ENCODE measurements around the gene CCNDBP1. TPM values are rescaled to one million over a fixed set of nuclear protein-coding genes. Genes with fewer than 3 reads are reported as not detected.

Gene CCNDBP1
- total RNA-seq, 2 donors from 2014 or later, result 73.5 to 93.6 TPM

DNA sequence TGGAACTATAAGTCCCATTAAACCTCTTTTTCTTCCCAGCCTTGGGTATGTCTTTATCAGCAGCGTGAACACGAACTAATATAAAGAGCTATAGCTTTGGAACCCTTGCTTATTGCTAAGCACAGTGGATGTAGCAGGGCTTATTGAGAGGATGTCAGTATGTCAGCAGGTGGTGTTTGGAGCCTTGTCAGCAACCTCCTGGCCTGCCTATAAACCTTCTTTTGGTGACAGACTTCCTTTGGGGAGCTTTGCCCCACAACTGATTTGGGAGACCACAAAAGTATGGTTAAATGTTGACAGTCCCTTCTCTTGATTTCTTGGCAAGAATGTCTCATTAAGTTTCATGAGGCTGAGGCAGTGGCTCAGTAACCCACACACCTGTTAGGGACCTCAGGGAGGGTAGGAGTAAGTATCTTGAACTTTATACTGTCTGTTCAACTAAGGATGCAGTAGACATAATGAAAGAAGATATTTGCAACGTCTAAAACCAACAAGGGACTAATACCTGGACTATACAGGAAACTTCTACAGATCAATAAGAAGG lies 14.8 kb downstream of the CCNDBP1 start:
- Mint-ChIP-seq H3K4me1 (peaks cover 15% of the 10 kb centered on the region), H3K27me3 (peaks cover 8% of the 10 kb centered on the region), H3K4me3 (no peak overlapping the region), H3K36me3 (ENCODE audit: low read depth) (peaks cover 20% of the 10 kb centered on the region), H3K27ac (no peak overlapping the region)
- ATAC-seq (no peak), DNase-seq (no peak)
- no peaks in the 10 kb centered on the region for H3K9me3 ChIP-seq (ENCODE audit: control insufficient read depth, low read length, poor library complexity, severe bottlenecking)

DNA sequence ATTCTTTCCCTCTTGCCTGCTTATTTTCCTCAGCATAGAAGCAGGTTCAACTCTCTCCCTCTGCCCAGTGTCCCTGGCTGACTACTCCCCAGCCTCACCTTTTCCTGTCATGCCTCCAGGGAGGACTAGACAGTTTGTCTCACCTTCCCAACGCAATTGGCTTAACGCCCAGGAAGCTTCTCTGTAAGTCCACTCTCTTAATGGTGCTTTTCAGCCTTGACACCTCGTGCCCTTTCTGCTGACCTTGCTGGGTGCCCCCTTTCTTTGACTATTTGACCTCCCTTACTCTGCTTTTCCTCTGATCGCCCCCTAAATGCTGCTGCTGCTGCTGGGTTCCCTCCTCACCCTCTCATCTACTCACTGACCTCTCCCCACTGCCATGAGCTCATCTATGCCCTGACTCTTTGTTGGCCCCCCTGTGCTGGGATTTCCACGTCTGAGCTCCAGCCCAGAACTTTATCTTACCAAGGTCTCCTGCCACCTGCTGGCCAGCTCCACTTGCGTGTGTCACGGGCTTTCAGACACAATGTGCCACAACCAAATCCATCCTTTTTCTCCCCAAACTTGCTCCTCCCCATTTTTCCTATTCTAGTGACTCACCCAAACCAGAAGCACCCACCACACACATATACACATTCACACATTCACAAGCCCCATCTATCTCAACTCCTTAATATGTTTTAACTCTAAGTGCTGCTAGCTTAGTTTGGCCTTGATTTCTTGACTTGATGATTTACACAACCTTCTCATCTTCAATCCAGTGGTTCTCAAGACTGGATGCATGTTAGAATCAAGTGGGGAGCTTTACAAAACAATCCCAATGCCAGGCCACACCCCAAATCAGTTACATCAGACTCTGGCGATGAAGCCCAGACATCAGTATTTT lies 19.1 kb downstream of the CCNDBP1 start:
- peak overlapping the region; percentile 36 for H3K4me3 Mint-ChIP-seq
- DNase-seq (peak in 1 of 3 donors; percentile 24), ATAC-seq (peak; percentile 66)
- peak overlapping the region; percentile 79 for H3K27ac Mint-ChIP-seq
- H3K36me3 Mint-ChIP-seq (ENCODE audit: low read depth), result peaks cover 6% of the 10 kb centered on the region
- peaks cover 17% of the 10 kb centered on the region for H3K4me1 Mint-ChIP-seq
- H3K9me3 ChIP-seq (ENCODE audit: control insufficient read depth, low read length, poor library complexity, severe bottlenecking), result no peaks in the 10 kb centered on the region
- H3K27me3 Mint-ChIP-seq, result peaks cover 29% of the 10 kb centered on the region

DNA sequence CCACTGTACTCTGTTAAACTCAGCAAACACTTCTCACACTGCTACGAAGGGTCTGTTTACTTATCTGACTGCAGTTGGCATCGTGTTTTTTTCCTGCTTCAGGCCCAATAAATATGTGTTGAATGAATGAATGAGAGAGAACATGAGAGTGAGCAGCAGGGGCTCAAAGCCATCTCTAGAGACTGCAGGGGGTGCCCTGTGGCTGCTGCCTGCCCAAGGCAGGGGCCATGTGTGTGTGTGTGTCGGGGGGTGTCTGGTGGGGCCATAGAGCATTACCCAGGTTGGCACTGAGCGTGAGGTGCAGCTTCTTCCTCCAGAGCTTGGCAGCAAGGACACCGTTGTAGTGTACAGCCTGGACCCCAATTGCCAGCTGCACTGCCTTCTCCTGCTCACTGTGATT lies 20.9 kb downstream of the CCNDBP1 start:
- peaks cover 14% of the 10 kb centered on the region for H3K4me1 Mint-ChIP-seq
- DNase-seq (no peak), ATAC-seq (no peak)
- H3K36me3 Mint-ChIP-seq (ENCODE audit: low read depth), result peaks cover 11% of the 10 kb centered on the region
- H3K27ac Mint-ChIP-seq, result no peak overlapping the region
- H3K27me3 Mint-ChIP-seq, result peaks cover 44% of the 10 kb centered on the region
- no peak overlapping the region for H3K4me3 Mint-ChIP-seq
- H3K9me3 ChIP-seq (ENCODE audit: control insufficient read depth, low read length, poor library complexity, severe bottlenecking), result no peaks in the 10 kb centered on the region

- H3K9me3 ChIP-seq (ENCODE audit: control insufficient read depth, low read length, poor library complexity, severe bottlenecking), result no peaks in the 10 kb centered on the region
- H3K4me3 Mint-ChIP-seq, result no peak overlapping the region
- peaks cover 13% of the 10 kb centered on the region for H3K4me1 Mint-ChIP-seq
- H3K36me3 Mint-ChIP-seq (ENCODE audit: low read depth), result peaks cover 11% of the 10 kb centered on the region
- ATAC-seq (no peak), DNase-seq (no peak)
- H3K27me3 Mint-ChIP-seq, result peaks cover 44% of the 10 kb centered on the region
- H3K27ac Mint-ChIP-seq, result no peak overlapping the region
Observed at GRCh38 chr15:43207024-43207423, 21.8 kb downstream of the CCNDBP1 start.

GRCh38 chr15:43208052-43209002 lies 23.1 kb downstream of the CCNDBP1 start:
- H3K9me3 ChIP-seq (ENCODE audit: control insufficient read depth, low read length, poor library complexity, severe bottlenecking), result no peaks in the 10 kb centered on the region
- Mint-ChIP-seq H3K27ac (no peak overlapping the region), H3K4me3 (no peak overlapping the region), H3K4me1 (peaks cover 10% of the 10 kb centered on the region), H3K36me3 (ENCODE audit: low read depth) (peaks cover 11% of the 10 kb centered on the region), H3K27me3 (peaks cover 44% of the 10 kb centered on the region)
- no peak for DNase-seq
- no peak for ATAC-seq

GRCh38 chr15:43209059-43209824 lies 24.0 kb downstream of the CCNDBP1 start:
- ATAC-seq (no peak), DNase-seq (no peak)
- no peak overlapping the region for H3K27ac Mint-ChIP-seq
- peaks cover 6% of the 10 kb centered on the region for H3K4me1 Mint-ChIP-seq
- peaks cover 41% of the 10 kb centered on the region for H3K27me3 Mint-ChIP-seq
- H3K9me3 ChIP-seq (ENCODE audit: control insufficient read depth, low read length, poor library complexity, severe bottlenecking), result no peaks in the 10 kb centered on the region
- no peak overlapping the region for H3K4me3 Mint-ChIP-seq
- peaks cover 7% of the 10 kb centered on the region for H3K36me3 Mint-ChIP-seq (ENCODE audit: low read depth)

- no peak overlapping the region for H3K4me3 Mint-ChIP-seq
- DNase-seq (no peak), ATAC-seq (no peak)
- no peaks in the 10 kb centered on the region for H3K9me3 ChIP-seq (ENCODE audit: control insufficient read depth, low read length, poor library complexity, severe bottlenecking)
- H3K36me3 Mint-ChIP-seq (ENCODE audit: low read depth), result peaks cover 5% of the 10 kb centered on the region
- no peak overlapping the region for H3K27ac Mint-ChIP-seq
- H3K27me3 Mint-ChIP-seq, result peaks cover 37% of the 10 kb centered on the region
- H3K4me1 Mint-ChIP-seq, result peaks cover 3% of the 10 kb centered on the region
Observed at GRCh38 chr15:43210172-43210745, 25.1 kb downstream of the CCNDBP1 start.

DNA sequence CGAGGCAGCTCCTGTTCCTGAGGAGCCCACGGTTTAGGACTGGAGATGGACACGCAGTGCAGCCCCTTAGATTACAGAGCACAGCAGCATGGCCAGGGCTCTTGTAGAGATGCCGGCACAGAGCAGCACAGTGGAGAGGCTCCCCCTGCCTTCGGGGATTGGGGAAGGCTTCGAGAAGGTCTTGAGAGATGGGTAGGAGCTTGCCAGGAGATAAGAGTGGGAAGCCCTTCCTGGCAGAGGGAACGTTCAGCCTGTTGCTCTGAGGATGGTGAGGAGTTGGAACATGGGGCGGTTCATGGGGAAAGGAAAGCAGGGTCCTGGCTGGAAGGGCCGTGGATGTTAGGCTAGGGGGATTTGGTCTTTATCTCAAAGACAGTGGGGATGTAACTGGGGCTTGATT lies 25.6 kb downstream of the CCNDBP1 start:
- Mint-ChIP-seq H3K27me3 (peaks cover 34% of the 10 kb centered on the region), H3K4me3 (no peak overlapping the region), H3K27ac (no peak overlapping the region), H3K4me1 (peaks cover 3% of the 10 kb centered on the region), H3K36me3 (ENCODE audit: low read depth) (peaks cover 5% of the 10 kb centered on the region)
- no peaks in the 10 kb centered on the region for H3K9me3 ChIP-seq (ENCODE audit: control insufficient read depth, low read length, poor library complexity, severe bottlenecking)
- ATAC-seq, result no peak
- no peak for DNase-seq

GRCh38 chr15:43211224-43211735 lies 26.1 kb downstream of the CCNDBP1 start:
- H3K27me3 Mint-ChIP-seq, result peaks cover 31% of the 10 kb centered on the region
- H3K4me3 Mint-ChIP-seq, result no peak overlapping the region
- no peak for ATAC-seq
- no peaks in the 10 kb centered on the region for H3K9me3 ChIP-seq (ENCODE audit: control insufficient read depth, low read length, poor library complexity, severe bottlenecking)
- H3K4me1 Mint-ChIP-seq, result peaks cover 3% of the 10 kb centered on the region
- H3K27ac Mint-ChIP-seq, result no peak overlapping the region
- H3K36me3 Mint-ChIP-seq (ENCODE audit: low read depth), result peaks cover 5% of the 10 kb centered on the region
- DNase-seq, result no peak

- no peaks in the 10 kb centered on the region for H3K9me3 ChIP-seq (ENCODE audit: control insufficient read depth, low read length, poor library complexity, severe bottlenecking)
- H3K27me3 Mint-ChIP-seq, result peaks cover 31% of the 10 kb centered on the region
- H3K27ac Mint-ChIP-seq, result no peak overlapping the region
- peaks cover 3% of the 10 kb centered on the region for H3K4me1 Mint-ChIP-seq
- ATAC-seq (no peak), DNase-seq (no peak)
- H3K36me3 Mint-ChIP-seq (ENCODE audit: low read depth), result peaks cover 5% of the 10 kb centered on the region
- H3K4me3 Mint-ChIP-seq, result no peak overlapping the region
Observed at GRCh38 chr15:43212299-43212698, 27.1 kb downstream of the CCNDBP1 start.

GRCh38 chr15:43212951-43213350 lies 27.7 kb downstream of the CCNDBP1 start:
- Mint-ChIP-seq H3K27ac (no peak overlapping the region), H3K36me3 (ENCODE audit: low read depth) (peaks cover 5% of the 10 kb centered on the region), H3K4me3 (no peak overlapping the region), H3K27me3 (peaks cover 28% of the 10 kb centered on the region), H3K4me1 (peaks cover 3% of the 10 kb centered on the region)
- H3K9me3 ChIP-seq (ENCODE audit: control insufficient read depth, low read length, poor library complexity, severe bottlenecking), result no peaks in the 10 kb centered on the region
- no peak for ATAC-seq
- no peak for DNase-seq

DNA sequence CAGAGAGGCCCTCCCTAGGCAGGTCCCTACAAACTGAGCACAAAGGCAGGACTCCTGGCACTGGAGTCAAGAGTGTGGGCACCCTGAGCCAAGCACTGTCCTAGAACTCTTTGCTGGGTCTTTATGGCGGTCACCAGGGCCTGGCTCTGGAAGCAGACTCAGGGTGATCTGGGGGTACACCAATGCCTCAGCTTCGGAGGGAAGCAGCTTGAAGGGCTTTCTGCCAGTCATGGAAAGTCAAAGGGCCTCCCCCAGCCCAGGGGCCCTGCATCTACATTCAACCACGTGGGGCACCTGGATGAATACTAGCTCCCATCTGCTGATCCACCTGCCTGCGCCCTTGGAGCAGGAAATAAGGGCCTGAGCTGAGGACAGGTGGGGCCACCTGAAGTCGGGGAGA lies 28.3 kb downstream of the CCNDBP1 start:
- H3K9me3 ChIP-seq (ENCODE audit: control insufficient read depth, low read length, poor library complexity, severe bottlenecking), result no peaks in the 10 kb centered on the region
- Mint-ChIP-seq H3K36me3 (ENCODE audit: low read depth) (peaks cover 7% of the 10 kb centered on the region), H3K4me1 (peaks cover 3% of the 10 kb centered on the region), H3K4me3 (no peak overlapping the region), H3K27me3 (peaks cover 28% of the 10 kb centered on the region), H3K27ac (no peak overlapping the region)
- ATAC-seq (no peak), DNase-seq (no peak)

Data from T-helper 17 cell (primary cell).